Thymus (tissue), 2 donors: ENCODE measurements around the gene SNCB. TPM values are rescaled to one million over a fixed set of nuclear protein-coding genes. Genes with fewer than 3 reads are reported as not detected.

Experiments used
- polyA plus RNA-seq: library from polyadenylated mRNA; stranded (reverse); fragments of 200-250 nt; gene quantifications from one replicate; pipeline ENCODE4 v1.2.3, GENCODE V29; 2013
- total RNA-seq: library from RNA; stranded (reverse); fragments of 120-200 nt; gene quantifications from one replicate; pipeline ENCODE4 v1.2.4, GENCODE V29; 2013
- donor health status: healthy.

The SNCB gene
- total and polyA plus RNA-seq, 2 donors = 0.05 to 0.21 TPM

Other genes with a start within 250 kb of the SNCB start
- gene NOP16, start 241.9 kb downstream of the SNCB start, total RNA-seq = 19.5 TPM
- gene NOP16, start 241.9 kb downstream of the SNCB start, polyA plus RNA-seq = 30.6 TPM
- gene HIGD2A, start 241.8 kb downstream of the SNCB start, total RNA-seq = 116 TPM
- gene HIGD2A, start 241.8 kb downstream of the SNCB start, polyA plus RNA-seq = 161 TPM
- gene CLTB, start 214.0 kb downstream of the SNCB start, total RNA-seq = 93.3 TPM
- gene CLTB, start 214.0 kb downstream of the SNCB start, polyA plus RNA-seq = 129 TPM
- gene FAF2, start 182.1 kb downstream of the SNCB start, total RNA-seq = 22.4 TPM
- 17.7 TPM for gene FAF2, start 182.1 kb downstream of the SNCB start, polyA plus RNA-seq
- 19.3 TPM for gene RNF44, start 93.1 kb downstream of the SNCB start, total RNA-seq
- gene RNF44, start 93.1 kb downstream of the SNCB start, polyA plus RNA-seq = 54.8 TPM
- 0.33 TPM for gene CDHR2, start 81.2 kb downstream of the SNCB start, total RNA-seq
- gene CDHR2, start 81.2 kb downstream of the SNCB start, polyA plus RNA-seq = 0.07 TPM
- 2.7 TPM for gene GPRIN1, start 20.4 kb downstream of the SNCB start, total RNA-seq
- gene GPRIN1, start 20.4 kb downstream of the SNCB start, polyA plus RNA-seq = 0.82 TPM
- gene EIF4E1B, start 141 bp upstream of the SNCB start, total RNA-seq = 0.05 TPM
- 0.05 TPM for gene EIF4E1B, start 141 bp upstream of the SNCB start, polyA plus RNA-seq
- 8.0 TPM for gene TSPAN17, start 16.9 kb upstream of the SNCB start, total RNA-seq
- 26.5 TPM for gene TSPAN17, start 16.9 kb upstream of the SNCB start, polyA plus RNA-seq
- 0.28 TPM for gene UNC5A, start 180.0 kb upstream of the SNCB start, total RNA-seq
- 0.30 TPM for gene UNC5A, start 180.0 kb upstream of the SNCB start, polyA plus RNA-seq